CMK (cell line): ENCODE data around the gene ABCG4.
A peak's percentile ranks its signal among the peaks of the same experiment; 100 is the strongest.
"Not testable (repeated sequence)": the region's sequence is repeated elsewhere in the genome, so short reads cannot be mapped to it uniquely, and the experiment has no call there.

Experiments
- DNase-seq: peaks from one replicate; pipeline ENCODE4 v3.0.0-alpha.2; 2010; ENCODE audit warnings: low read depth

Gene ABCG4

DNA sequence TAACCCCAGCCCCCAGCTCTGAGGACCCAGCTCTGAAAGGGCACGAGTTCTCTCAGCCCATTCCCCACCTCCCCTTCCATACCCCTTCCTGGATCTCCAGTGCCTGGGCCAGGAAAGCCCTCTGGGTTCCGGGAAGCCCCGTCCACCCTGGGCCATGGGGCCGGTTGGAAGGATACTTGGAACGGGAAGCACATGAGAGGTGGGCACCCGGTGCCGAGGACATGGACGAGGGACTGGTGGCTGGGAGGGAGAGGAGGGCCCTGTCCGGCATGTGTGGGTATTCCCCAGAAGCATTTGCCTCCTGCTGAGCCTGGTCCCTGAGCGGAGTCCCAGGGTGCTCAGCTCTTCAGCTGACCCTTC lies 32.6 kb upstream of the ABCG4 start:
- no peak for DNase-seq

DNA sequence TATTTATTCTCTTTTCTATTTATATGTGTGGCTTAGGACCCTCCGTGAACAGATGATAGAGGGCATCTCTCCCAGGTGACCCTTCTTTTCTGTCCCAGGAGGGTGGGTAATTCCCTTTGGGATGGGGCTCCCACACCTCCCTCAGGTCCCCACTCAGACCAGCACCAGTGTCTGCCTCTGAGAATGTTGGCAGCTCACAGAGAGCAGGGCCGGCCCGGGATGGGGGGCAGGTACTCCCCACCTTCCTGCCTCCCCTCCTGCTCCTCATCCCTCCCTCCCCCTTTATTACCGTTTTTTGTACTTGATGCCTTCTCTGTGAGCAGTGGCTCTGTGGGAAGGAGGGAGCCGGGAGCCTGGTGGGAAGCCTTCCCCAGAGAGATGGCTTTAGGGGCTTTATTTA lies 32.3 kb upstream of the ABCG4 start:
- no peak for DNase-seq

DNA sequence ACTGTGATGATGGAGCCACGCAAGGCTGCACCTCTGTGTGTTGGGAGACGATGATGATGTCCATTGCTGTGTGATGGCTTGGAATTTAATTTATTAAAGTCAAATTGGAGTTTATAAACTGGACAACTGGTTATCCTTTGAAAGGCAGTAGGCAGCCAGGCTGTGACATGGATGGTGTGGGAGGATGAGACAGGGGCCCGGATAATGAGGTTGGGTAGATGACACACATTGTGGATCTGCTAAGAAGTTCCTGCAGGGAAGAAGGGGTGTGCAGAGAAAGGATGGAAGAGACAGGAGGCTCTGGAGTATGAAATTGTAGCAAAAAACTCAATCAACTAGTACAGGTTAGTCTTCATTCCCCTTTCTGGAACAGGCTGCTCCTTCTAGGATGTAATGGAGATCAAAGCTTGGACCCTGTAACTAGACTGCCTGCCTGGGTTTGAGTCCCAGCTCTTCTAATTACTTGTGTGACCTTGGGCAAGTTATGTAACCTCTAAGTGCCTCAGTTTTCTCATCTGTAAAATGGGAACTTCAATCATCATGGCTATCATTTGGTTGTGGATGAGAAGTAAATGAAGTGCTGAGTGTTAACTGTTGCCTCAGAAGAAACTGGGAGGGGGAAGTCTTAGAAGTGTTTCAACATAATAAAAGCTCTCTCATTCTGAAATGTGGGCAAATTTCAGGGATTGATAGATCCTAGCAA lies 31.7 kb upstream of the ABCG4 start:
- DNase-seq: no peak

DNA sequence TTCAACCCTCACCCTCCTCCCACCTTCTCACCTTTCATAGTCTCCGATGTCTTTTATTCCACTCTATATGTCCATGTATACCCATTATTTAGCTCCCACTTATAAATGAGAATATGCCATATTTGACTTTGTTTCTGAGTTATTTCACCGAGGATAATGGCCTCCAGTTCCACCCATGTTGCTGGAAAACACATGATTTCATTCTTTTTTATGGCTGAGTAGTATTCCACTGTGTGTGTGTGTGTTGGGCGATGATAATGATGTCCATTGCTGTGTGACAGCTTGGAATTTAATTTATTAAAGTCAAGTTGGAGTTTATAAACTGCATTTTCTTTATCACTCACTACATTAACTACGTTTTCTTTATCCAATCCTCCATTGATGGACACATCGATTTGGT lies 30.6 kb upstream of the ABCG4 start:
- DNase-seq: no peak

DNA sequence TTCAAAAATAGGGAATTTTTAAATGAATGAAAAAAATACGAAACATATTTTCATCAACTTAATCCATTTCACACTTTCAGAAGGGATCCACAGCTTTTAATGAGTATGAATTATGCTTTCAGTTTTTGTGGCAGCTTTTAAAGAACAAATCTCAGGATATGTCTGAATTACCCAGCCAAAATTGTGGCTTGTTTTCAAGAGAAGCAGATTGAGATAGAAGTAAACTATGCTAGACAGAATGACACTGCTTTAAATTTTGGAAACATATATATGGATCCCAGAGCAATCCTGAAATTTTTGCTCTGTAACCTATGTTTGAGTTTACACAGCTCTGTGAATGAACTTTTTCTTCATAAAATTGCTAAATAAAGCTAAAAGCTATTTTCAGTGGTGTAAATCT lies 29.9 kb upstream of the ABCG4 start:
- DNase-seq: no peak

DNA sequence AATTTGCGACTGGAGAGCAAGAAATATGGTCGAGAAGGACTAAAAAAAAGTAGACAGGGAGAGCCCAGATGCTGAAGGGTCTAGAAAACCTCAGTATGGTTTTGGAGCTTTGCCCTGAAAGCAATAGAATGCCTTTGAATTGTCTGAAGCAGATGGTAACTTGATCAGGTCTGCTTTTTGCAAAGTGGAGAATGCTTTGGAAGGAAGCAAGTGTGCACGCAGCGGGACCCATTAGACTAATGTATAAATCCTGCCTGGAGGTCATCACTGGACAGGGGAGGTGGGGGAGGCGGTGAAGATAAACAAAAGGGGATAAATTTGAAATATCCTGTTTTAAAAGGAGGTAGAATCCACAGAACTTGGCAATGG lies 28.2 kb upstream of the ABCG4 start:
- no peak for DNase-seq

DNA sequence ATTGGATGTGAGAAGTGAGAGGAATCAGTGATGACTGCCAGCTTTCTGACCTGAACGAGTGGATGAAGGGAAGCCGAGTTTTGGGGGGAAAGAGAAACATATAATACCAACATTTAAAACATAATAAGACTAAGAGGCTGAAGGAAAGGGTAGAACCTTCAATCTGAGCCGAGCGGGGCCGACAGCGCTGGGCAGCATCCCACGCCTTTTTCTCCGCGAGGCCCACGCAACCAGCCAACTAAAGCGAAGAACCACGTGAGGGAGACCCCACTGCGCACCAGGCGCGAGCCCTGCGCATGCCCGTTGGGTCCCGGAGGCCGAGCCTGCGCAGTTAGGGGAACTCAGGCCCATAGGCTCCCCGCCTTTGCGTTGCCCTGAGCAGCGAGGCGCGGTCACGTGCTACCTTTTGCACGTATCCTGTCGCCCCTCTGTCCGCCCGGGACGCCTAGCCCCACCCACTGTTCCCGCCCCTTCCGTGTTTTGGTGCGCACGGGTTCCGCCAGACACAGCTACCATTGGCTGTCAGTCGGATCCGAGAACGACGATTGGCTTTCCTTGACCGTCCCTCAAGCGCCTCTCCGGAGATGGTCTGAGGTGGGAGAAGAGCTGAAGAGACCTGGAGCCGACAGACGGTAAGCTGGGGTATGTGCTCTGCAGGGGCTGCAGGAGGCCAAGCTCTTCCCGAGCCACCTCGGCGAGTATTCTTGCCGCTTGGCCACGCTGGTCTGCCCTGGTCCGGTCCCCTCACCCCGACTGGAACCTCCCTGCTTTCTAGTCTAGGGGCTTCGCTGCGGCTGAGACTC lies 27.6 kb upstream of the ABCG4 start, which contains the start of gene HINFP:
Gene HINFP (plus strand): TSS at position 573 of the 803 bp plus-strand sequence. CDS start 5,365 bp downstream, outside the sequence.
- DNase-seq: peak; percentile 99

DNA sequence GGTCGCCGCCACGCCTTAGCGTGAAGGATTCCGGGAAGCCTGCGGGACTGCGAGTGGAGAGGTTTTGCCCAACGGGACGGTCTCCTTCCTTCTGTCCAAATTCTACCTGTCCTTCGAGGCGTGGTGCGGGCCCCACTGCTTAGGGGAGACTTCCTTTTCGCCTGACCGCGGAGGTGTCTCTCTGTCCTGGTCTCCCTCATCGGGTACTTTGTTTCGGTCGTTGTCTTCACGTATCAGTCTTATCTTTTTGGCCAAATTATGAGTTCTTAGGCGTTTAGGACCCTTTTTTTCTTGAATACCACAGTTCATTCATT lies 27.1 kb upstream of the ABCG4 start:
- DNase-seq: no peak

DNA sequence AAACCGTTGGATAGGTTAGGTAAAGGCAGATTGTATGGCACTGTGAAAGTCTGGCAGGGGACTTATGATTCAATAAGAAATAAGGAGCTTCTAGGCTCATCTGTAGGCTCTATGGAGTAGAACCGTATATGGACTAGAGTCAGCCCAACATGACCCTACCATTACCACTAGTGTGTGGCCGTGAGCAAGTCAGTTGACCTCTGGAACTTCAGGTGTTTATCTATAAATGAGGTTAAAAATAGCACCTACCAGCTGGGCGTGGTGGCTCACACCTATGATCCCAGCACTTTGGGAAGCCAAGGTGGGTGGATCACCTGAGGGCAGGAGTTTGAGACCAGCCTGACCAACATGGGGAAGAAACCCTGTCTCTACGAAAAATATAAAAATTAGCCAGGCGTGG lies 23.0 kb upstream of the ABCG4 start:
- no peak for DNase-seq

DNA sequence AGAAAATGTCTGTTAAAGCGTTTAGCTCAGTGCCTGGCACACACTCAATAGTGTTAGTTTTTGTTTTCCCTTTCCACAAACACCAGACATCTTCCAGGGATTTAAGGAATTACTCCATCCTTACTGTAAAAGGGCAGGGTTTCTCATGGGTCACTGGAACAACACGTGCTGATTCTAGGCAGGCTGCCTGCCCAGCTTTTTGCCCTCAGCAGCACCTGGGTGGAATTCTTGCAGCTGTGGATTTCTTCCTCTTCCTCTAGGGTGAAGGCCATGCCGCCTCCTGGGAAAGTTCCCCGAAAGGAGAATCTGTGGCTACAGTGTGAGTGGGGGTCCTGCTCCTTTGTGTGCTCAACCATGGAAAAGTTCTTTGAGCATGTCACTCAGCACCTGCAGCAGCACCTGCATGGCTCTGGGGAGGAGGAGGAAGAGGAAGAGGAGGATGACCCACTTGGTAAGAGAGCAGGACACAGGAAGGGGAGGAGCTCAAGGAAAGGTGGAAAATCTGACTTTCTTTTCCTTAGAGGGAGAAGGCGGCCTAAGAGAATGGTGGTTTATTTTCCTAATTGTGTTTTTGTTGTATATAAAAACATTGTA lies 22.1 kb upstream of the ABCG4 start:
- DNase-seq: no peak

DNA sequence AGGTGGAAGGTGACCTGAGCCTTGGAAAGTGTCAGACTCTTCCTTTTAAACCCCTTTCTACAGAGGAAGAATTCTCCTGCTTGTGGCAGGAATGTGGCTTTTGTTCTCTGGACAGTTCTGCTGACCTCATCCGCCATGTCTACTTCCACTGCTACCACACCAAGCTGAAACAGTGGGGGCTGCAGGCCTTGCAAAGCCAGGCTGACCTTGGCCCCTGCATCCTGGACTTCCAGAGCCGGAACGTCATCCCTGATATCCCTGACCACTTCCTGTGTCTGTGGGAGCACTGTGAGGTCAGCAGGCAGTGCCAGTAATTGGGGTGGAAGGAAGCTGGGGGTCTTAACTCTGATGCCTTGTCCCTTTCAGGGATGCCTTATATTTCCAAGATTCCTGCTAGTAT lies 18.2 kb upstream of the ABCG4 start:
- DNase-seq: no peak

DNA sequence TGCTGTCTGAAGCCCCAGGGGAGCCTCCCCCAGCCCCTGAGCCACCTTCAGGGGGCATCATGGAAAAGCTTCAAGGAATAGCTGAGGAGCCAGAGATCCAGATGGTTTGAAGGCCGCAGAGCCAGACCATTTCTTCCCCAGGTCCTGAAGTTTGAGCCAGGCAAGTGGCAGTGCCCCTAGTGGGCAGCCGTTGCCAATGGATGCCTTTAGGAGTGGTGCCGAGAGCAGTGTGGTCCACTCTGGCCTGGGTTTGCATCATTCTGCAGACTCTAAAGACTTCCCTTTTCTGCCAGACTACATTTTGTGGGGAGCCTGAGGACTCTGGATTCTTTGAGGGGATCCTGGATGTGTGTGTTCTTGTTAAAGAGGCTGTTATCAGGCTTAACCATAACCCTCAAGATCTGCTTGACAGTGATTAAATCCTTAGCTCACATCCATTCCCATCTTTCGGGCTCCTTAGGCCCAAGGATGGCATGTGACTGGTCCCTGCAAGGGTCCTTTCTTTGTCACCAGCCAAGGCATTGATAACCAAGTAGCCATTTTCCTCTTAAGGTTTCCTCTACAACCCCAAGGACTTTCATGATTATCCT lies 14.4 kb upstream of the ABCG4 start:
- DNase-seq: no peak

DNA sequence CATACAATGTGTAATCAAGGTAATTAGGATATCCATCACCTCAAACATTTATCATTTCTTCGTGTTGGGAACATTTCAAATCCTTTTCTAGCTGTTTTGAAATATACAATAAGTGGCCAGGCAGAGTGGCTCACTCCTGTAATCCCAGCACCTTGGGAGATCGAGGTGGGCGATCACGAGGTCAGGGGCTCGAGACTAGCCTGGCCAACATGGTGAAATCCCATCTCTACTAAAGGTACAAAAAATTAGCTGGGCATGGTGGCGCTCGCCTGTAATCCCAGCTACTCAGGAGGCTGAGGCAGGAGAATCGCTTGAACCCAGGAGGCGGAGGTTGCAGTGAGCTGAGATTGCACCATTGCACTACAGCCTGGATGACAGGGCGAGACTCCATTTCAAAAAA lies 9.6 kb upstream of the ABCG4 start:
- DNase-seq: not testable (repeated sequence)

DNA sequence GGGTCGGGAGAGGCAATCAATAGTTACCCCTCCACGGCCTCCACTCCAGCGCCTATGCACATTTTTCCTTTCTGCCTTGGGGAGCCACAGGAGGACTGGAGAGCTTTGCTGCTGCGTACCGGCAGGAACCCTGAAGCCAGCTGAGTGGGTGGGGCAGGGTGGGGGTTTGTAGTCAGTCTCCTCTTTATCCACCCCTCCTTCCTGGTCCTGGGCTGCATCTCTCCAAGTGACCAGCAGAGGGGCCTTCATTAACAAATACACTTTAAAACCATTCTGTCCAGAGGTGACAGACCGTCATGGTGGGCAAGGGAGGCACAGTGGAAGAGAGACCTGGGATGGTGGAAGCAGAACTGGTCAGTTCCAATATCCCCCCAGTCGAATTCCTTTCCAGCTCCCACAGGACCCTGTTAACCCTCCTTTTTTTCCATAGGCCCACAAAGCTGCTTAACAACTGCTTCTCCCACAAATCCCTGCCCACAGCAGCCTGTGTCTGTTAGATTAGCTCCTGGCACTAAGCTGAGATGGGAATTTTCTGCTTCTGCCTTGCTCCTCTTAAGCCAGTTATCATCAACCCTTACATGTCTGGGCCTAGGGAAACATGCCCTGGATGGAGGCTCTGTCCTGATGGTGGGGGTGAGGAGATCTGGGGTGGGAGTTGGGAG lies 3.9 kb upstream of the ABCG4 start:
- DNase-seq: peak; percentile 56

DNA sequence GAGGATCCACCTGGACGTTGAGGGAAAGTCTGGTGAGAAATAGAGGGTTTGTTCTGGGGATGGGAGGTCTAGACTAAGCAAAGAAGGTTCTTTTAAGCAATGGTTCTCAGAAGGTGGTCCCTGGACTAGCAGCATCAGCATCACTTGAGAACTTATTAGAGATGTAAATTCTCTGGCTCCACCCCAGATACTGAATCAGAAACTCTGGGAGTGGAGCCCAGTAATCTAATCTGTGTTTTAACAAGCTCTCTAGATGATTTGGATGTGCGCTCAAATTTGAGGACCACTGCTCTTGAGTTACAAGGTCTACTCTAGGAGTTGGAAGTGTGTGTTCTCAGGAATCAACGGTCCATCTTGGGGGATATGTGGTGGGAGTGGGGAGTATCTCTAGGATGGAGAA lies 3.3 kb upstream of the ABCG4 start:
- DNase-seq: no peak

DNA sequence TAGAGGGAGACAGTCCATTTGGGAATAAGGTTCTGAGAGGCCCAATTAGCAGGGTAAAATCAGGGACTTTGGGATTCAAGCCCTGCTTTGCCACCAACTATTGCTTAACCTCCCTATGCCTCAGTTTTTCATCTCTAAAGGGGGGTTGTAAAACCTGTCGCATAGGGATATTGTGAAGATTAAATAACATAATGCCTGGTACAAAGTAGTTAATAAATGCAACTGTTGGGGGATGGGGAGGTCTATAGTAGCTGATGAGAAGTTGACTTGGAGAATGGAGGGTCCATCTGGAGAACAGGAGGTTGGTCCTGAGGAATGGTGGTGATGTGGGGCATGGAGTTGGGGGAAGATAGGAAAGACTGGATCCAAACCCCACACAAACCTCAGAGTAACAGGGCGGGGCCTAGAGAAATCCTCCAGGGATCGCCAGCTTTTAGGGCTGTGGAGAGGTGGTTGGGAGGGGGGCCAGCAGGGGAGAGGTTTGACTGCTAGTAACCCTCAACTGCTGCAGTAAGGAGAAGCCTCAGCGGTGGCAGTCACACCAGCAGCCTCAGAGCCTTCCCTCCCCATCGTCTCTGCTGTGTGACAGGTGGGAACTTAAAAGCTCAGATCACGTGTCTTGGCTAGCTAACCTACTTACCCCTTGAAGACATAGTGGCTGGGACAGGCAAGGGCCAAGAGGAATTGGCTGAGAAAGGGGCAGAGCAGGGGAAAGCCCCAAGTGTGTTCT lies 1.1 kb upstream of the ABCG4 start:
- no peak for DNase-seq

DNA sequence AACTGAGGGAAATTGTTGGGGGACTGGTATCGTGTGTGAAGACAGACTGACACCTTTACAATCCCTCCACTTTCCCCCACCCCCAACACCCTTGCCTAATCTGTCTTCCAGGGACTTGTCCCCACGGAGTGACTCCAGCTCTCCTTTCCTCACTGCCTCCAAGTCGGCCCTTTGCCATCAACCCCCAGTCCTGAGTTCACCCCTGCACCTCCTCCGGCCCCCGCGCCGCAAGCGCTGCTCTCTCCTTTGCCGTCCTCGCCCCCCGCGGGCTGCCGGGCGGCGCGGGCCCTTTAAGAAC lies 183 bp upstream of the ABCG4 start:
- no peak for DNase-seq

DNA sequence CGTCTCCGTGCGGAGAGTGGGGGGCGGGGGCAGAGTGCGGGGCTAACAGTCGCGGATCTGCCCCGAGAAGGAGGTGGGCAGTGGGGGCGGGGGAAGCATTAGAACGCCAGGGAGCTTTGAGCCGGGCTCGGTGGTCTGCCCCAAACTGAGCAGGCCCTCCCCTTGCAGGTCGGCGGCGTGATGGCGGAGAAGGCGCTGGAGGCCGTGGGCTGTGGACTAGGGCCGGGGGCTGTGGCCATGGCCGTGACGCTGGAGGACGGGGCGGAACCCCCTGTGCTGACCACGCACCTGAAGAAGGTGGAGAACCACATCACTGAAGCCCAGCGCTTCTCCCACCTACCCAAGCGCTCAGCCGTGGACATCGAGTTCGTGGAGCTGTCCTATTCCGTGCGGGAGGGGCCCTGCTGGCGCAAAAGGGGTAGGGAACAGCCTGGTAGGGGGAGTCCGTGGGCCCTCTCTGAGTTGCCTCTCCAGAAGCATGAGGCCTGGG lies 979 bp downstream of the ABCG4 start:
- no peak for DNase-seq

DNA sequence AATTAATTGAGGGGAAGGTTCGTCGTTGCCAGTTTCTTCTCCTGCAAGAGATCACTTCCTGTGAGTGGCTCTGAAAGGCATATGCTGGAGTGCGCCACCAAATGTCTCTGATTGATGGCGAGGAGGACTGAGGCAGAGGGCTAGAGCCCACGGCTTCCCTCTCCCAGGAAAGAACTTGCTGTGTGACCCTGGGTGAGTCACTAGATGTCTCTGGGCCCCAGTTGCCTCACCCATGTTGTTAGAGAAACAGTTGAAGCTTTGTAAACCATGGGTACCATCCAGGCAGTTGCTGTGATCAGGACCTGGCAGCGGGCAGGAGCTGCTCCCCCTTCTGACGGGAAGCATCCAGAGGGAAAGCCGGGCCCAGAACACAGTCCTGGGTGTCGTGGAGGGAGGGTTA lies 3.2 kb downstream of the ABCG4 start:
- no peak for DNase-seq

DNA sequence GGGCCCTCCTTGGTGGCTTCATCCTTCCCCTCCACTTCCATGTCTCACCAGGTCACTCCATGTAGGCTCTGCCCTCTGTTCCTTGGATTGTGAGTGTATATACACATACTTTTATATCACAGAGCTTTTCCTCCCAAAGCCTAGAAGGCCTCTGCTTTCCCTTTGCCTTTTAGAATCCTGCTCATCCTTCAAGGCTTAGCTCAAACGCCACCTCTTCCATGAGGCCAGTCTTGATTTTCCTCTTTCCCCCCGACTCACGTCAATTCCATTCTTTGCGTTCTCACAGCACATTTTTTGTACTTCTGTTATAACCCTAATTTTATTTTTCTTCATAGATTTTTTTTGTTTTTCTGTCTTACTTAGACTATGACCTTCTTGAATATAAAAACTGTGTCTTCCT lies 3.8 kb downstream of the ABCG4 start:
- no peak for DNase-seq

DNA sequence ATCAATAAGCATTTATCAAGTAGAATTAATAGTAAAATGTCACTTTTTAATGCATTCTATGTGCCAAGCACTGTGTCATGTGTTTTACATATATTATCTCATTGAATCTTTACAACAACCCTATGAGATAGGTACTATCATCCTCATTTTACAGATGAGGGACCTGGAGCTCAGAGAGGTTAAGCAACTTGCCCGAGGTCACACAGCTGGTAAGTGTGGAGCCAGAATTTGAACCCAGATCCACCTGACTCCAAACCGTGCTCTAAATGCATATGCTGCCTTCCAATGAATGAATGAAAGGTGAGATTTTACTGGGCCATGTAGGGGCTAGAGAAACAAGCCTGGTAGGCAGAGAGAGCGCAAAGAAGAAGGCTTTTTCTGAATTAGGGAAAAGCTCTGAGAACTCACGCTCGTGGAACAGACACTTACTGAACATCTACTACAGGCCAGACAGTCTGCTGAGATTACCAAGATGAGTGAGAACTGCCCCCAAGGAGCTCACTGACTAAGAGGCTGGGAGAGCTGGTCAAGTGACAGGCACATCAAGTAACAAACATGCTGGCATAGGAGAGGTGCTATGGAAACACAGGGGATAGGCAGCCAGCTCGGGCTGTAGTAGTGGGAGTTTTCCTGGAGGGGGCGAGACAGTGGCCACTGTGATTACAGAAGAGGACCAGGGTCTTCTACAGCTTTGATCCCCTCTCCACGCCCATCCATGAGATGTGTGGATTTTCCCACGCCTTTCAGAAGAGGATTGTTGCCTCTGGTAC lies 4.4 kb downstream of the ABCG4 start:
- no peak for DNase-seq
